PC-3 (cell line): ENCODE data around the gene RAB9B.

ENCODE experiments used
- CTCF ChIP-seq: fragments of 300-600 bp; sonication (generic); conservative IDR thresholded peaks from 2 replicates; pipeline ENCODE4 v1.5.1; 2017; ENCODE audit warnings: antibody characterized with exemption, low read depth, mild to moderate bottlenecking, low read length
- EZH2 ChIP-seq: fragments of 300-600 bp; sonication (generic); IDR thresholded peaks from one replicate; pipeline ENCODE4 v1.6.1; 2017; ENCODE audit warnings: antibody characterized with exemption, mild to moderate bottlenecking, low read length; ENCODE audit not compliant: unreplicated experiment
- EZH2phosphoT487 ChIP-seq: fragments of 300-600 bp; sonication (generic); IDR thresholded peaks from 2 replicates; pipeline ENCODE4 v1.6.1; 2018; ENCODE audit warnings: mild to moderate bottlenecking, antibody characterized with exemption, low read length, borderline replicate concordance

- TF ChIP-seq CTCF, result no peak
- no peak for TF ChIP-seq EZH2
- no peak for TF ChIP-seq EZH2phosphoT487
Measured at GRCh38 chrX:103818842-103819619, 13.0 kb downstream of the RAB9B start.
